AG04450 (cell line): Measurements from ENCODE around the gene PIP5KL1. TPM values are rescaled to one million over a fixed set of nuclear protein-coding genes. Genes with fewer than 3 reads are reported as not detected.

ENCODE experiments used
- CTCF ChIA-PET: fragments of 300-600, 350-600 bp; formaldehyde crosslinking; extraction: SDS; loops from one replicate; lab custom pipeline; 2022; ENCODE audit warnings: antibody characterized with exemption, inconsistent platforms; lab: Charles Lee
- POLR2A ChIA-PET: fragments of 350-600 bp; formaldehyde crosslinking; extraction: SDS; loops from one replicate; lab custom pipeline; 2021; ENCODE audit warnings: antibody characterized with exemption, inconsistent platforms; lab: Yijun Ruan, JAX
- DNase-seq: peaks from one replicate; pipeline ENCODE4 v3.0.0-alpha.2; 2011; ENCODE audit warnings: low read depth, low spot score
- H3K27ac ChIP-seq: one replicate; pipeline ENCODE4 v1.5.1; 2012; ENCODE audit warnings: low read depth, low read length, control low read depth
- H3K27me3 ChIP-seq: one replicate; pipeline ENCODE4 v1.6.0; 2012; ENCODE audit warnings: low read length; ENCODE audit not compliant: control insufficient read depth, insufficient read depth
- H3K4me3 ChIP-seq: 2 replicates; pipeline ENCODE4 v1.5.1; 2011; ENCODE audit warnings: mild to moderate bottlenecking, low read depth, low read length, control low read depth
- H3K9me3 ChIP-seq: 2 replicates; pipeline ENCODE4 v1.5.1; 2012; ENCODE audit warnings: low read length; ENCODE audit not compliant: control insufficient read depth, insufficient read depth
- CTCF ChIP-seq: IDR thresholded peaks from 2 replicates; pipeline ENCODE4 v1.5.1; 2011; ENCODE audit warnings: low read depth, low read length, control low read depth, inconsistent platforms
- polyA plus RNA-seq: library from polyadenylated mRNA; depleted of rRNA; stranded (reverse); fragments of >200 nt; gene quantifications from 2 replicates; pipeline ENCODE4 v1.2.3, GENCODE V29; 2011

PIP5KL1 gene
- polyA plus RNA-seq, 1 experiment = 1.2 TPM

- peak overlapping the region; percentile 11 for H3K27ac ChIP-seq
- no peak for TF ChIP-seq CTCF
- no peaks in the 10 kb centered on the region for H3K27me3 ChIP-seq
- H3K9me3 ChIP-seq = no peaks in the 10 kb centered on the region; the same call in 1 of the 2 replicates
- peak overlapping the region; percentile 70 for H3K4me3 ChIP-seq
- CTCF ChIA-PET = interaction anchor here (1.0 to 1.1 kb wide), 2 partner anchors 44 to 142 kb away, joined by 3 to 4 read pairs; partner anchors contain the start of gene TOR2A
- DNase-seq = no peak
- POLR2A ChIA-PET = interaction anchor here (0.5 to 1.3 kb wide), 4 partner anchors 21 to 153 kb away, joined by 3 to 4 read pairs (median 4); no protein-coding TSS in a partner anchor
These were observed 53.6 kb downstream of the PIP5KL1 start for GRCh38 chr9:127876764-127877562.

GRCh38 chr9:127876026-127876763 is 54.4 kb downstream of the PIP5KL1 start:
- POLR2A ChIA-PET = interaction anchor here (0.5 to 1.3 kb wide), 4 partner anchors 21 to 152 kb away, joined by 3 to 4 read pairs (median 4); no protein-coding TSS in a partner anchor
- H3K27ac ChIP-seq = no peak overlapping the region
- DNase-seq = no peak
- TF ChIP-seq CTCF = no peak
- no peaks in the 10 kb centered on the region; the same call in 1 of the 2 replicates for H3K9me3 ChIP-seq
- H3K4me3 ChIP-seq = peak overlapping the region; percentile 20; the same call in 1 of the 2 replicates
- CTCF ChIA-PET = interaction anchor here (1.0 to 1.2 kb wide), 3 partner anchors 45 to 141 kb away, joined by 3 to 4 read pairs (median 4); partner anchors contain the start of gene TOR2A
- no peaks in the 10 kb centered on the region for H3K27me3 ChIP-seq

DNA sequence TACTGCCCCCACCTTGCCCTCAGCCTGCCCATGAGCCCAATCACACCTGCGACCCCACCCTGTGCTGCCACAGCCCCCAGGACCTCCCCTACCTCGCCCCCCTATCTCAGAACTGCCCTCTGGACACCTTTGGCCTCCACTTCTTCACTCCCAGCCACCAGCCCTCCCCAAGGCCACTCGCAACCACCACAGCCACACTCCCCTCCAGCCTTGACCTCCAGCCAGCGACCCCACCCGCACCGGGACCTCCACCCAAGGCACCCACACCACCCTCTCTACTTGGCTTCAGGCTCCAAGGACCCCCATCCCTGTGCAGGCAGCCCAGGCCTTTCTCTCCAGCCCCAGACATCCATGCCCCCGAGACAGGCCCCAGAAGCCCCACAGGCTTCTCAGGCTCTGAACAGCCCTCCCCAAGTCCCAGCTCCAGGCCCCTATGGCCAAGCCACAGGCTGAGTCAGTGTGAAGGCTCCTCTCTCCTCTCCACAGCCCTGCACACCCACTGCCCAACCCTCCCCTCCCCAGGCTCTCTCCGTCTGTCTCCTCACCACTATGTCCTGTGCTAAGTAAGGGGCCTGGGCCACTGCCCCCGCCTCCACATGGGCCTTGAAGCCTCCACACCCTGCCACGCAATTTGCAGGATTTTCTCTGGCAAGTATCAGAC is 55.1 kb downstream of the PIP5KL1 start:
- Histone ChIP-seq H3K27me3 (no peaks in the 10 kb centered on the region), H3K4me3 (peak overlapping the region; percentile 20; the same call in 1 of the 2 replicates), H3K9me3 (no peaks in the 10 kb centered on the region; the same call in 1 of the 2 replicates), H3K27ac (no peak overlapping the region)
- no peak for TF ChIP-seq CTCF
- no peak for DNase-seq
- ChIA-PET POLR2A (no interaction called here), CTCF (interaction anchor here (0.6 to 1.2 kb wide), 2 partner anchors 116 to 140 kb away, joined by 4 read pairs; partner anchors contain the start of gene TOR2A)

DNA sequence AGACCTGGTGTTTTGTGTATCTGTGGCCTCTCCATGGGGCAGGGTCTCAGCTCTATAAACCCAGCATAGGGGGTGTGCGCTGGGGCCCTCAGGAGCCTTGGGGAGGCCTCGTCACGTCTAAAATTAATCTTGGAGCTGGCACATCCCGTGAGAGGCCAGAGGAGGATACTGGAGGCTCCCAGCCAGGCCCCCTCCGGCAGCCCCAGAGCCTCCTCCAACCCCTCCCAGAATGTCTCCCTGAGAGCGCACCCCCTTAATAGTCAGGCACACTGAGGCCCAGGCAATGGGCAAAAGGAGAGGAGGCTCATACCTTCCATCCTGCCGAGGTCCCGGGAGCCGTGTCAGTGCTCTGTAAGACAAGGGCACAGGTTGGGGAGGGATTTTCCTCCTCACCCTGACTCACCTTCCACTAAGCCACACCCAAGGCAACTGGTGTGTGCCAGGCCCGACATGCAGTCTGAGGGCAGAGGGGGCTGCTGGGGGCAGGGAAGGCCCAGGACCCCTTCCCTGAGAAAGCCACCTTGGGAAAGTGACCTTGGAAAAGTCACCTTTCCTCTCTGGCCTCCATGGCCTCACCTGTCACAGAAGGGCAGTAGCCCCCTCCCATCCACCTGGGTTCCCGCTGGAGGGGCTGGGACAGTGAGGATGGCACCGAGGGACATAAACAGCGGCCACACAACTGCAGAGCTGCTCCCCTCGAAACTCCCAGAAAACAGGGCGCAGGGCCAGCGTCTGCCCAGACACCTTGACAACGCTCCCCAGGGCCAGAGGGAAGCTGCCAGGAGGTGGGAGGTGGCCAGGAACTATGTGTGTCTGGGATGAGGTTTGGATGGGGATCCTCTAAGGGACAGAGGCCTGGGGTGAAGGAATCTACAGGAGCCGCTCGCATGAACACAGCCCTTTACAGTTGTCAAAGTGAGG is 56.0 kb downstream of the PIP5KL1 start:
- Histone ChIP-seq H3K27ac (no peak overlapping the region), H3K4me3 (no peak overlapping the region), H3K27me3 (no peaks in the 10 kb centered on the region), H3K9me3 (no peaks in the 10 kb centered on the region; the same call in 1 of the 2 replicates)
- TF ChIP-seq CTCF = no peak
- no peak for DNase-seq
- ChIA-PET POLR2A (interaction anchor here (0.6 to 2.5 kb wide), 4 partner anchors 11 to 114 kb away, joined by 3 to 5 read pairs (median 4); no protein-coding TSS in a partner anchor), CTCF (interaction anchor here (0.6 to 1.2 kb wide), 5 partner anchors 47 to 140 kb away, joined by 3 to 5 read pairs (median 4); partner anchors contain the start of genes CDK9 and TOR2A)
